ENCODE data around the gene UBE2L6. TPM values are rescaled to one million over a fixed set of nuclear protein-coding genes. Genes with fewer than 3 reads are reported as not detected.
"Not testable (repeated sequence)": the region's sequence is repeated elsewhere in the genome, so short reads cannot be mapped to it uniquely, and the experiment has no call there.

The UBE2L6 gene
- total RNA-seq, 5 donors from 2014 or later (not counting 1 experiment from before 2014, with no cell fraction given) = 61.7 to 97.2 (median 80.3) TPM

DNA sequence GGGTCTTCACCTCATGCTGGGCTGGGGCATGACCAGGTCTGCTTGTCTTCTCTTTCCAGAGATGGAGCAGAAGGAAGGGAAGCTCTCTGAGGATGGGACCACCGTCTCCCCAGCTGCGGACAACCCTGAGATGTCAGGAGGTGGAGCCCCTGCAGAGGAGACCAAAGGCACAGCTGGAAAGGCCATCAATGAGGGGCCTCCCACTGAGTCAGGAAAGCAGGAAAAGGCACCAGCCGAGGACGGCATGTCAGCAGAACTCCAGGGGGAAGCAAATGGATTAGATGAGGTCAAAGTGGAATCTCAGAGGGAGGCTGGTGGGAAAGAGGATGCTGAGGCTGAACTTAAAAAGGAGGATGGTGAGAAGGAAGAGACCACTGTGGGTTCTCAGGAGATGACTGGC is 24.9 kb downstream of the UBE2L6 start:
- CTCF ChIA-PET = no interaction called here
- 98% methylated on average over 4 of the region's 4 CpGs for WGBS (ENCODE audit: insufficient coverage)
- no peaks in the 10 kb centered on the region for H3K36me3 Mint-ChIP-seq
- peaks cover 0 to 9% of the 10 kb centered on the region in 2 experiments for H3K4me1 ChIP-seq (ENCODE audit: control insufficient read depth in 1 of 2, extremely low read depth in 1 of 2, insufficient read depth in 2 of 2, low read length in 2 of 2)
- no peak for ATAC-seq (replicated peaks in 1 of 4)
- no peak overlapping the region for H3K4me3 Mint-ChIP-seq
- peaks cover 0 to 2% of the 10 kb centered on the region in 2 donors for H3K36me3 ChIP-seq (ENCODE audit: control insufficient read depth in 2 of 2, extremely low read depth in 1 of 2, insufficient read depth in 1 of 2, low read length in 1 of 2)
- POLR2A ChIA-PET = no interaction called here
- H3K4me1 Mint-ChIP-seq = peaks cover 2 to 6% (median 3%) of the 10 kb centered on the region in 3 donors
- H3K4me3 ChIP-seq (ENCODE audit: control insufficient read depth in 1 of 2, extremely low read depth in 1 of 2, low read length in 1 of 2) = no peak overlapping the region
- no peaks in the 10 kb centered on the region for H3K9me3 Mint-ChIP-seq
- DNase-seq = no peak
- no peaks in the 10 kb centered on the region for H3K27me3 Mint-ChIP-seq
- peak overlapping the region in 1 of 2 donors; percentile 4 for H3K27ac Mint-ChIP-seq
- H3K27me3 ChIP-seq (replicated peaks in 1 of 2; ENCODE audit: control insufficient read depth in 2 of 2, extremely low read depth in 1 of 2, insufficient read depth in 2 of 2, low read length in 1 of 2) = no peaks in the 10 kb centered on the region
- H3K9me3 ChIP-seq = no peaks in the 10 kb centered on the region
- no peak overlapping the region for H3K27ac ChIP-seq (ENCODE audit: low read length)

GRCh38 chr11:57541169-57541568 is 26.3 kb downstream of the UBE2L6 start:
- no peaks in the 10 kb centered on the region for H3K27me3 Mint-ChIP-seq
- peaks cover 0 to 2% of the 10 kb centered on the region in 2 donors for H3K36me3 ChIP-seq (ENCODE audit: control insufficient read depth in 2 of 2, extremely low read depth in 1 of 2, insufficient read depth in 1 of 2, low read length in 1 of 2)
- no peaks in the 10 kb centered on the region for H3K9me3 Mint-ChIP-seq
- no peaks in the 10 kb centered on the region for H3K4me1 ChIP-seq (ENCODE audit: control insufficient read depth in 1 of 2, extremely low read depth in 1 of 2, insufficient read depth in 2 of 2, low read length in 2 of 2)
- POLR2A ChIA-PET = no interaction called here
- no peak overlapping the region for H3K27ac Mint-ChIP-seq
- H3K4me1 Mint-ChIP-seq = peaks cover 0 to 6% (median 0%) of the 10 kb centered on the region in 3 donors
- H3K27ac ChIP-seq (ENCODE audit: low read length) = no peak overlapping the region
- CTCF ChIA-PET = interaction anchor here in 1 of 2 donors (0.7 kb wide), 1 partner anchor 145 kb away, joined by 3 read pairs; no protein-coding TSS in a partner anchor
- H3K4me3 Mint-ChIP-seq = no peak overlapping the region
- ATAC-seq (replicated peaks in 1 of 4) (no peak), DNase-seq (no peak)
- 100% methylated on average over 2 of the region's 5 CpGs for WGBS (ENCODE audit: insufficient coverage)
- H3K36me3 Mint-ChIP-seq = no peaks in the 10 kb centered on the region
- no peaks in the 10 kb centered on the region for H3K27me3 ChIP-seq (replicated peaks in 1 of 2; ENCODE audit: control insufficient read depth in 2 of 2, extremely low read depth in 1 of 2, insufficient read depth in 2 of 2, low read length in 1 of 2)
- H3K9me3 ChIP-seq = no peaks in the 10 kb centered on the region
- H3K4me3 ChIP-seq (ENCODE audit: control insufficient read depth in 1 of 2, extremely low read depth in 1 of 2, low read length in 1 of 2) = no peak overlapping the region

- Histone ChIP-seq H3K4me3 (ENCODE audit: control insufficient read depth in 1 of 2, extremely low read depth in 1 of 2, low read length in 1 of 2) (no peak overlapping the region), H3K9me3 (no peaks in the 10 kb centered on the region), H3K36me3 (ENCODE audit: control insufficient read depth in 2 of 2, extremely low read depth in 1 of 2, insufficient read depth in 1 of 2, low read length in 1 of 2) (no peaks in the 10 kb centered on the region), H3K27me3 (replicated peaks in 1 of 2; ENCODE audit: control insufficient read depth in 2 of 2, extremely low read depth in 1 of 2, insufficient read depth in 2 of 2, low read length in 1 of 2) (no peaks in the 10 kb centered on the region), H3K4me1 (ENCODE audit: control insufficient read depth in 1 of 2, extremely low read depth in 1 of 2, insufficient read depth in 2 of 2, low read length in 2 of 2) (no peaks in the 10 kb centered on the region), H3K27ac (ENCODE audit: low read length) (no peak overlapping the region)
- ATAC-seq (replicated peaks in 1 of 4) (no peak), DNase-seq (no peak)
- no peaks in the 10 kb centered on the region for H3K36me3 Mint-ChIP-seq
- CTCF ChIA-PET = interaction anchor here in 1 of 2 donors (0.6 kb wide), 2 partner anchors 24 to 46 kb away, joined by 4 read pairs; no protein-coding TSS in a partner anchor
- WGBS (ENCODE audit: insufficient coverage) = 75% methylated on average over 1 of the region's 1 CpG
- H3K4me1 Mint-ChIP-seq = peaks cover 0 to 6% (median 0%) of the 10 kb centered on the region in 3 donors
- no peak overlapping the region for H3K27ac Mint-ChIP-seq
- POLR2A ChIA-PET = no interaction called here
- H3K9me3 Mint-ChIP-seq = no peaks in the 10 kb centered on the region
- H3K4me3 Mint-ChIP-seq = no peak overlapping the region
- no peaks in the 10 kb centered on the region for H3K27me3 Mint-ChIP-seq
Measured at GRCh38 chr11:57539342-57539741, 28.1 kb downstream of the UBE2L6 start.

DNA sequence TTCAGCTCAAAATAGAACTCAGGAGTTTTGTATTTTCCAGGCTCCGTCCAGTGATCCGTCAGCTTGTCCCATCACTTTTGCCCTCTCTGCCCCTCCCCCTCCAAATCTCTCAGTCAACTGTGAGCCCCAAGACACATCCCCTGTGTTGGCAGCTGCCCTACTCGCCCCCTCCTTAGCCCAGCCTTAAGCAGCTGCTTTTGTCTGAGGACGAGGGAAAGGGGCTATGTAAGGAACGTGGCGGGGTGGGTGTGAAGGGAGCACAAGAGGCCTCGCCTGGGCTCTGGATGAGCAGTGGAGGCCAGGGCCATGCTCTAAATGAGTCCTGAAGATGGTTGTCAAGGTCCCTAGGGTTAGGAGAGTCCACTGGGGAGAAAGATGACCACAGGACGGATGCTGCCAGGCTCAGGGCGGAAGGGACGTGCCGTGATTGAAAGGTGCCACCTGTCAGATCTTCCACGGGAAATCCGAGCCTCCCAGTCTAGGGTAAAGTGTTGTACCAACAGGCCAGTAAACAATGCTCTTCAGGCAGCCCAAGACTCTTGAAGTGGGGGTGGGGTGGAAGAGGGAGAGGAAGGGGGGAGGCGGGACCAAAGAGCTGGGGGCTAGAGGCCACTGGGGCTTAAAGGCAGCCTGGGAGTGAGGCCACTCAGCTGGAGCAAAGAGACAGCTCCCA is 30.4 kb downstream of the UBE2L6 start, which contains the start of gene SMTNL1:
Gene SMTNL1, plus strand, starts transcription at position 649 of the 673 bp plus-strand sequence. CDS start 5,048 bp downstream, outside the sequence.
- ChIA-PET CTCF (interaction anchor here (0.6 kb wide), 2 partner anchors 13 to 1036 kb away, joined by 3 read pairs; no protein-coding TSS in a partner anchor), POLR2A (no interaction called here)
- H3K9me3 ChIP-seq = no peaks in the 10 kb centered on the region
- H3K36me3 ChIP-seq (ENCODE audit: control insufficient read depth in 2 of 2, extremely low read depth in 1 of 2, insufficient read depth in 1 of 2, low read length in 1 of 2) = no peaks in the 10 kb centered on the region
- 85% methylated on average over 11 of the region's 14 CpGs for WGBS (ENCODE audit: insufficient coverage)
- no peak within 1 kb of the TSS for H3K27ac ChIP-seq (ENCODE audit: low read length)
- no peak within 1 kb of the TSS for H3K4me3 ChIP-seq (ENCODE audit: control insufficient read depth in 1 of 2, extremely low read depth in 1 of 2, low read length in 1 of 2)
- ATAC-seq (replicated peaks in 1 of 4) (no peak), DNase-seq (no peak)
- Mint-ChIP-seq H3K9me3 (no peaks in the 10 kb centered on the region), H3K27me3 (no peaks in the 10 kb centered on the region), H3K4me3 (no peak within 1 kb of the TSS), H3K27ac (no peak within 1 kb of the TSS), H3K4me1 (peaks cover 0 to under 1% (median under 1%) of the 10 kb centered on the region in 3 donors), H3K36me3 (no peaks in the 10 kb centered on the region)
- no peaks in the 10 kb centered on the region for H3K4me1 ChIP-seq (ENCODE audit: control insufficient read depth in 1 of 2, extremely low read depth in 1 of 2, insufficient read depth in 2 of 2, low read length in 2 of 2)
- H3K27me3 ChIP-seq (replicated peaks in 1 of 2; ENCODE audit: control insufficient read depth in 2 of 2, extremely low read depth in 1 of 2, insufficient read depth in 2 of 2, low read length in 1 of 2) = no peaks in the 10 kb centered on the region

GRCh38 chr11:57534449-57534848 is 33.0 kb downstream of the UBE2L6 start:
- H3K27me3 Mint-ChIP-seq; H3K9me3 ChIP-seq; H3K36me3 ChIP-seq (ENCODE audit: control insufficient read depth in 2 of 2, extremely low read depth in 1 of 2, insufficient read depth in 1 of 2, low read length in 1 of 2); H3K27ac ChIP-seq (ENCODE audit: low read length); H3K27me3 ChIP-seq (replicated peaks in 1 of 2; ENCODE audit: control insufficient read depth in 2 of 2, extremely low read depth in 1 of 2, insufficient read depth in 2 of 2, low read length in 1 of 2); H3K4me3 ChIP-seq (ENCODE audit: control insufficient read depth in 1 of 2, extremely low read depth in 1 of 2, low read length in 1 of 2); H3K36me3 Mint-ChIP-seq; H3K27ac Mint-ChIP-seq; ATAC-seq (replicated peaks in 1 of 4); H3K9me3 Mint-ChIP-seq; DNase-seq; H3K4me3 Mint-ChIP-seq: not testable (repeated sequence)
- peaks cover 10 to 16% of the 10 kb centered on the region in 2 experiments for H3K4me1 ChIP-seq (ENCODE audit: control insufficient read depth in 1 of 2, extremely low read depth in 1 of 2, insufficient read depth in 2 of 2, low read length in 2 of 2)
- 100% methylated on average over 5 of the region's 7 CpGs for WGBS (ENCODE audit: insufficient coverage)
- CTCF ChIA-PET = interaction anchor here (0.6 to 1.2 kb wide), 6 partner anchors 34 to 163 kb away, joined by 3 to 6 read pairs (median 4); partner anchors contain the start of gene UBE2L6 (in 1 of the 2)
- peaks cover 19 to 24% (median 22%) of the 10 kb centered on the region in 3 donors for H3K4me1 Mint-ChIP-seq
- POLR2A ChIA-PET = interaction anchor here in 1 of 2 donors (0.6 kb wide), 1 partner anchor 10 kb away, joined by 11 read pairs; no protein-coding TSS in a partner anchor

- Mint-ChIP-seq H3K4me1 (peaks cover 32 to 38% (median 37%) of the 10 kb centered on the region in 3 donors), H3K4me3 (peak within 1 kb of the TSS; percentile 89 to 97 (median 91)), H3K9me3 (no peaks in the 10 kb centered on the region), H3K27ac (peak within 1 kb of the TSS; percentile 96), H3K27me3 (no peaks in the 10 kb centered on the region), H3K36me3 (peaks cover 5% of the 10 kb centered on the region)
- Histone ChIP-seq H3K9me3 (no peaks in the 10 kb centered on the region), H3K36me3 (ENCODE audit: control insufficient read depth in 2 of 2, extremely low read depth in 1 of 2, insufficient read depth in 1 of 2, low read length in 1 of 2) (peaks cover 0 to 12% of the 10 kb centered on the region in 2 donors), H3K4me1 (ENCODE audit: control insufficient read depth in 1 of 2, extremely low read depth in 1 of 2, insufficient read depth in 2 of 2, low read length in 2 of 2) (peaks cover 10 to 20% of the 10 kb centered on the region in 2 experiments), H3K27me3 (replicated peaks in 1 of 2; ENCODE audit: control insufficient read depth in 2 of 2, extremely low read depth in 1 of 2, insufficient read depth in 2 of 2, low read length in 1 of 2) (no peaks in the 10 kb centered on the region), H3K27ac (ENCODE audit: low read length) (peak within 1 kb of the TSS; percentile 83), H3K4me3 (ENCODE audit: control insufficient read depth in 1 of 2, extremely low read depth in 1 of 2, low read length in 1 of 2) (peak within 1 kb of the TSS; percentile 75 to 84)
- WGBS (ENCODE audit: insufficient coverage) = under 1% methylated on average over 42 of the region's 49 CpGs
- ATAC-seq (replicated peaks in 1 of 4) = peak; percentile 94 to 95 (median 94)
- DNase-seq = peak; percentile 81 to 97 (median 91)
- CTCF ChIA-PET = interaction anchor here (0.5 to 7.9 kb wide), 10 partner anchors 10 to 270 kb away, joined by 3 to 126 read pairs (median 8); partner anchors contain the start of gene UBE2L6 (in 1 of the 2)
- POLR2A ChIA-PET = interaction anchor here in 1 of 2 donors (0.6 kb wide), 1 partner anchor 262 kb away, joined by 3 read pairs; no protein-coding TSS in a partner anchor
Measured at GRCh38 chr11:57530596-57531507, 36.6 kb downstream of the UBE2L6 start, which contains the start of gene TIMM10. Gene TIMM10 (minus strand): TSS chr11:57530754. CDS start chr11:57530189, 565 bp downstream.
